HG02973 (cell line): ENCODE data around the gene SLC25A29.
A peak's percentile ranks its signal among the peaks of the same experiment; 100 is the strongest.
"Not testable (repeated sequence)": the region's sequence is repeated elsewhere in the genome, so short reads cannot be mapped to it uniquely, and the experiment has no call there.

Experiments used
- ATAC-seq: cut with Tn5 transposase; IDR thresholded peaks from one replicate; pipeline ENCODE4 v1.9.1; 2021; ENCODE audit warnings: moderate library complexity; ENCODE audit not compliant: unreplicated experiment

SLC25A29 gene

GRCh38 chr14:100312877-100313400, 6.7 kb upstream of the SLC25A29 start:
- no peak for ATAC-seq

GRCh38 chr14:100312110-100312876, 6.0 kb upstream of the SLC25A29 start:
- not testable (repeated sequence) for ATAC-seq

GRCh38 chr14:100309028-100309737, 2.9 kb upstream of the SLC25A29 start:
- no peak for ATAC-seq

GRCh38 chr14:100308427-100308792, 2.2 kb upstream of the SLC25A29 start:
- ATAC-seq = not testable (repeated sequence)

GRCh38 chr14:100307766-100308426, 1.7 kb upstream of the SLC25A29 start:
- ATAC-seq = no peak

GRCh38 chr14:100306998-100307765, 938 bp upstream of the SLC25A29 start:
- ATAC-seq = no peak

GRCh38 chr14:100305324-100306100, 732 bp downstream of the SLC25A29 start:
- no peak for ATAC-seq

GRCh38 chr14:100304825-100305323, 1.4 kb downstream of the SLC25A29 start:
- ATAC-seq = no peak

- no peak for ATAC-seq
Observed at GRCh38 chr14:100303925-100304324, 2.3 kb downstream of the SLC25A29 start.

- no peak for ATAC-seq
Observed at GRCh38 chr14:100303179-100303578, 3.1 kb downstream of the SLC25A29 start.

GRCh38 chr14:100302616-100303015, 3.6 kb downstream of the SLC25A29 start:
- no peak for ATAC-seq

GRCh38 chr14:100299238-100299560, 7.0 kb downstream of the SLC25A29 start:
- no peak for ATAC-seq

GRCh38 chr14:100298551-100299237, 7.5 kb downstream of the SLC25A29 start:
- no peak for ATAC-seq

- peak; percentile 93 for ATAC-seq
Observed at GRCh38 chr14:100297320-100298300, 8.6 kb downstream of the SLC25A29 start.

- ATAC-seq = not testable (repeated sequence)
Observed at GRCh38 chr14:100296729-100297128, 9.5 kb downstream of the SLC25A29 start.

- ATAC-seq = no peak
Observed at GRCh38 chr14:100296106-100296651, 10.1 kb downstream of the SLC25A29 start.

GRCh38 chr14:100295376-100296105, 10.7 kb downstream of the SLC25A29 start:
- no peak for ATAC-seq
